BJ (cell line): ENCODE measurements around the gene PDE4D. TPM values are rescaled to one million over a fixed set of nuclear protein-coding genes. Genes with fewer than 3 reads are reported as not detected.

Experiments
- CTCF ChIA-PET: fragments of 350-600 bp; formaldehyde crosslinking; extraction: SDS; loops from one replicate; lab custom pipeline; 2021; ENCODE audit warnings: antibody characterized with exemption, inconsistent platforms; lab: Yijun Ruan, JAX
- POLR2A ChIA-PET: fragments of 300-600 bp; sonication (Branson Sonifier 250); formaldehyde crosslinking; extraction: SDS; loops from one replicate; lab custom pipeline; 2021; ENCODE audit warnings: antibody characterized with exemption; lab: Charles Lee
- DNase-seq: peaks from one replicate; pipeline ENCODE4 v3.0.0-alpha.2; 2011; ENCODE audit warnings: low read depth
- H3K27me3 ChIP-seq: 2 replicates; pipeline ENCODE4 v1.6.0; 2011; ENCODE audit warnings: low read length; ENCODE audit not compliant: control insufficient read depth, insufficient read depth
- H3K36me3 ChIP-seq: 2 replicates; pipeline ENCODE4 v1.5.1; 2011; ENCODE audit warnings: low read length; ENCODE audit not compliant: control insufficient read depth, insufficient read depth
- H3K4me3 ChIP-seq: 2 replicates; pipeline ENCODE4 v1.5.1; 2011; ENCODE audit warnings: low read depth, mild to moderate bottlenecking, control low read depth, low read length
- polyA plus RNA-seq: library from polyadenylated mRNA; depleted of rRNA; stranded (reverse); fragments of >200 nt; gene quantifications from 2 replicates; pipeline ENCODE4 v1.2.3, GENCODE V29; 2011
- TF ChIP-seq, protein P1 (sequence below): IDR thresholded peaks from 2 replicates; pipeline ENCODE4 v1.5.1; 2011; ENCODE audit warnings: low read depth, mild to moderate bottlenecking, control low read depth, inconsistent platforms, low read length, moderate library complexity; ENCODE audit not compliant: insufficient read depth

PDE4D gene
- polyA plus RNA-seq, 1 experiment: 2.8 TPM

DNA sequence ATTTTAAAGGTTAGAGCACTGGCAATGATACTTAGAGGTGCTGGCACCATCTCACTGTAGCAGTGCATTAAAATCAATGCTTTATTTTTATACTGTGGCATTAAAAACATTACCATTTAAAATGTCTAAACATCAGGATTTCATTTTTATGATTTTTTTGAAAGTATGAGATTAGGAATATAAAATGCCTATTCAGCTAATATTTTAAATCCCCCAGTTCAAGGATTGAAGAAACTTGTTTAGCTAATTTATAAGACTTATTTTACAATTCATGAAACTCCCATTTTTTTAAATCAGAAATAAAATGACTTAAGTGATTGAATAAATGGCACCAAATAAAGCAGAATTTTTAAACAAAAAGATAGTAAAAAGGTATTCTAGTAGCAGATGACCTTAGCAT, 685.1 kb downstream of the PDE4D start:
- POLR2A ChIA-PET: no interaction called here
- H3K36me3 ChIP-seq: no peaks in the 10 kb centered on the region
- DNase-seq: no peak
- no peak overlapping the region for H3K4me3 ChIP-seq
- peaks cover 2% of the 10 kb centered on the region; the same call in 1 of the 2 replicates for H3K27me3 ChIP-seq
- TF ChIP-seq, protein P1, sequence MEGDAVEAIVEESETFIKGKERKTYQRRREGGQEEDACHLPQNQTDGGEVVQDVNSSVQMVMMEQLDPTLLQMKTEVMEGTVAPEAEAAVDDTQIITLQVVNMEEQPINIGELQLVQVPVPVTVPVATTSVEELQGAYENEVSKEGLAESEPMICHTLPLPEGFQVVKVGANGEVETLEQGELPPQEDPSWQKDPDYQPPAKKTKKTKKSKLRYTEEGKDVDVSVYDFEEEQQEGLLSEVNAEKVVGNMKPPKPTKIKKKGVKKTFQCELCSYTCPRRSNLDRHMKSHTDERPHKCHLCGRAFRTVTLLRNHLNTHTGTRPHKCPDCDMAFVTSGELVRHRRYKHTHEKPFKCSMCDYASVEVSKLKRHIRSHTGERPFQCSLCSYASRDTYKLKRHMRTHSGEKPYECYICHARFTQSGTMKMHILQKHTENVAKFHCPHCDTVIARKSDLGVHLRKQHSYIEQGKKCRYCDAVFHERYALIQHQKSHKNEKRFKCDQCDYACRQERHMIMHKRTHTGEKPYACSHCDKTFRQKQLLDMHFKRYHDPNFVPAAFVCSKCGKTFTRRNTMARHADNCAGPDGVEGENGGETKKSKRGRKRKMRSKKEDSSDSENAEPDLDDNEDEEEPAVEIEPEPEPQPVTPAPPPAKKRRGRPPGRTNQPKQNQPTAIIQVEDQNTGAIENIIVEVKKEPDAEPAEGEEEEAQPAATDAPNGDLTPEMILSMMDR: no peak
- CTCF ChIA-PET: interaction anchor here (0.6 to 1.8 kb wide), 5 partner anchors 10 to 178 kb away, joined by 3 to 6 read pairs (median 4); no protein-coding TSS in a partner anchor

DNA sequence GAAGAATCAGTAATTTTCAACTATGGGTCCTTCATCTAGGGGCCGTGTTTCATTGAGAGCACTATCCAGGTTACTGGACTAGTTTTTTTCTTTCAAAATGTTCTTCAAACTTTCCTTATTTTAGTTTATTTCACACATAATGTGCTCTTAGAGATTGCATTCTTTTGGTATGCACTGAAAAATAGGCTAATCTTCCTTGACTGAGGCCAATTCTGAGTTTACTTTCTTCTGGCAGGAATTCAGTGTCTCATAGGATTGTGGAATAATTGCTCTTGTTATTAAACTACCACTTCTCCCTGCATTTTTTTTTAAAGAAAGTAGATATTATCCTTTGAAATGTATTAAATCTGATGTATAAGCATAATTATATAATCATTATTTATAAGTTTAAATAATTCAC, 686.1 kb downstream of the PDE4D start:
- Histone ChIP-seq H3K4me3 (no peak overlapping the region), H3K36me3 (no peaks in the 10 kb centered on the region), H3K27me3 (no peaks in the 10 kb centered on the region)
- TF ChIP-seq, protein P1: no peak
- ChIA-PET CTCF (interaction anchor here (0.8 kb wide), 1 partner anchor 10 kb away, joined by 3 read pairs; no protein-coding TSS in a partner anchor), POLR2A (no interaction called here)
- no peak for DNase-seq

DNA sequence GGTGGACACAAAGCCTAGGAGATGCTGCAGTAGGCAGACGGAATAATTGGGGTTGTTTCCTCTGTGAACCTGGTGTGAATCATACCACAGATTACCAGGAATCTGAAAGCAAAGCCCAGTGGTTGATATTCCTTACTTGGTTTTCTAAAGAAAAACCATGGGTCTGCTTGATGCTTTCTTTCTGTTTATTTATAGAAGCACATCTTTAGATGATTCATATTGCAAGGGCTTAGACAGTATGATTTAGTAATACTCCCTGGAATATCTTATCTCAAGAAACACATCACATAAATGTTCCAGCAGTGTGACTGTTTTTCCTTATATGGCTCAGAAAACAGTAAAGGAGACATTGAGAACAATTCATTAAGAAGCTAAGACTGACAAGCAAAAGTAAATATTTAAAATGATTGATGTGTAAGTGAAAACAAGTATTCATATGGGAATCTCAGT, 687.4 kb downstream of the PDE4D start:
- TF ChIP-seq, protein P1: no peak
- Histone ChIP-seq H3K27me3 (no peaks in the 10 kb centered on the region), H3K4me3 (no peak overlapping the region), H3K36me3 (no peaks in the 10 kb centered on the region)
- ChIA-PET CTCF (no interaction called here), POLR2A (no interaction called here)
- peak; percentile 29 for DNase-seq

DNA sequence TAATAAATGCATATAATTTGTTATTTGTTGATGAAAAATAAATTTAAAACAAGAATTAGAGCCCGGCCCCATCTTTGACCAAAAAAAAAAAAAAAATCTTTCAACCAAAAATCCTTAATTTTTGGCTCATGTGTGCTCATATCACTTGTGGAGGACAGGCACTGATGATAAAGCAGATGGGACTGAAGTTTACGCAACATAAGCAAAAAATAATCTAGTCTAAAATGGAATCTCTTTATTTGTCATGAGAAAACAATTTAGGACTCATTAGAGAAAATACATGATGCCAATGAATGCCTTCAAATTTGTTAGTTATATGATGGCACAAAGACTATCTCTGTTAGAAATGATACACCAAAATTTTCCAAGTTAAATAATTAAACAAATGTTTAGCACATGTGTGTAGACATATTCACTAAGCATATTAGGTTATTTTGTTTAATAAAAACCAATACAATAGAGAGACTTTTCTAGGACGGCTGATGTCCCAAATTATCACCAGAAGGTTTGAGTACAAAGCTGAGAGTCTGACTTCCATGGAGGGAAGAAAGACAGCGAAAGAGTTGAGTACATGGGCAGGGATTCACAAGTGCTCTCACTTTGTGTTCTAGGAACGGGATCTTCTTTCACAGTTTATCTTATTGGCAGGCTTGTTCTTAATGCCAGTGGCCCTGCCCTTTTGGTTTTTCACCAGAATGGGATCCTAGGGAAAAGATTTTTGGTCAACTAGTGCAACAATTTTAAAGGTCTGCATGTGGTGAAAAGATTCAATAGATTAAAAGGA, 689.2 kb downstream of the PDE4D start:
- Histone ChIP-seq H3K4me3 (no peak overlapping the region), H3K27me3 (no peaks in the 10 kb centered on the region), H3K36me3 (no peaks in the 10 kb centered on the region)
- POLR2A ChIA-PET: no interaction called here
- CTCF ChIA-PET: no interaction called here
- no peak for DNase-seq
- TF ChIP-seq, protein P1: no peak

DNA sequence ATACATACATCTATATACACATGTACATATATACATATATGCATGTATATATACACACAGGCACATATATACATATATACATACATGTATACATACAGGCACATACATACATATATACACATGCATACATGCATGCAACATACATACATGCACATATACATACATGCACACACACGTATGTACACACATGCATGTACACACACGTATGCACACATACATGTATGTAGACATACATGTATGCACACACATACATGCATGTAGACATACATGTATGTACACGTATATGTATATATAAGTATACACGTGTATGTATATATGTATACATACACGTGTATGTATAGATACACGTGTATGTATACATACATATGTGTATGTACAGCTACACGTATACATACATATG, 693.7 kb downstream of the PDE4D start:
- POLR2A ChIA-PET: no interaction called here
- TF ChIP-seq, protein P1: no peak
- CTCF ChIA-PET: no interaction called here
- Histone ChIP-seq H3K4me3 (no peak overlapping the region), H3K27me3 (no peaks in the 10 kb centered on the region), H3K36me3 (no peaks in the 10 kb centered on the region)
- DNase-seq: no peak
